HepG2 (cell line): ENCODE results near the gene UBA6. TPM values are rescaled to one million over a fixed set of nuclear protein-coding genes. Genes with fewer than 3 reads are reported as not detected.

Experiments used
- ATAC-seq: fragments of 200-7000 bp; cut with Tn5 transposase; 3 replicates; pipeline ENCODE4 v1.9.1; 2020; ENCODE audit warnings: mild to moderate bottlenecking, moderate library complexity
- BruUV-seq: library from RNA; stranded (reverse); fragments of 400-500 nt; replicated peaks from 2 replicates; lab custom pipeline; 2021; lab: Mats Ljungman, UMichigan
- CTCF ChIA-PET: fragments of 300-600 bp; formaldehyde crosslinking; extraction: SDS; loops from one replicate; lab custom pipeline; 2021; ENCODE audit warnings: low total read pairs, inconsistent platforms, low intra/inter-chr PET ratio; lab: Yijun Ruan, JAX
- POLR2A ChIA-PET: fragments of 350-600 bp; sonication (Branson Sonifier 250); formaldehyde crosslinking; loops from one replicate; lab custom pipeline; 2020; ENCODE audit warnings: antibody characterized with exemption, inconsistent platforms; lab: Yijun Ruan, JAX
- DNase-seq: peaks from one replicate; pipeline ENCODE4 v3.0.0-alpha.2; 2015; ENCODE audit warnings: low spot score
- FAIRE-seq: peaks from 3 replicates; lab custom pipeline; 2011; peaks lifted over from hg19 to GRCh38; lab: Jason Lieb, UNC
- H2AFZ ChIP-seq: one replicate; pipeline ENCODE4 v1.6.1; 2011; ENCODE audit warnings: low read length, inconsistent platforms
- H3K27ac ChIP-seq: fragments of 300-600 bp; 3 replicates; pipeline ENCODE4 v1.8.0; 2011; ENCODE audit warnings: mixed run types, mild to moderate bottlenecking, mixed read lengths, low read length, inconsistent platforms; ENCODE audit not compliant: insufficient read depth; ENCODE audit errors: extremely low read length
- H3K27me3 ChIP-seq, 2 experiments: fragments of 200-600 bp in 1 of 2; 2 replicates in 1 of 2; 3 replicates in 1 of 2; pipeline versions ENCODE4 v1.6.0 to v1.8.0; 2011; ENCODE audit warnings: low read length in 2 of 2, mild to moderate bottlenecking in 2 of 2, moderate library complexity in 2 of 2, inconsistent platforms in 1 of 2; ENCODE audit not compliant: insufficient read depth in 2 of 2, control insufficient read depth in 1 of 2
- H3K36me3 ChIP-seq, 2 experiments: fragments of 200-600 bp in 1 of 2; replicated peaks in 1 of 2; 2 replicates in 1 of 2; 3 replicates in 1 of 2; pipeline versions ENCODE4 v1.5.1 to v1.8.0; 2011; ENCODE audit warnings: low read length in 2 of 2, inconsistent platforms in 1 of 2; ENCODE audit not compliant: insufficient read depth in 2 of 2, control insufficient read depth in 1 of 2
- H3K4me1 ChIP-seq: 2 replicates; pipeline ENCODE4 v1.5.1; 2012; ENCODE audit warnings: low read length, inconsistent platforms; ENCODE audit not compliant: insufficient read depth
- H3K4me2 ChIP-seq: 2 replicates; pipeline ENCODE4 v1.6.0; 2011; ENCODE audit warnings: low read depth, low read length, inconsistent platforms
- H3K4me3 ChIP-seq, 3 experiments: fragments of 200-600 bp in 1 of 3; sonication (generic), shearing (Covaris generic) in 1 of 3; replicated peaks in 1 of 3; 2 replicates each; pipeline ENCODE4 v1.5.1; 2011 to 2016; ENCODE audit warnings: low read length in 3 of 3, inconsistent platforms in 2 of 3, low read depth in 2 of 3, mild to moderate bottlenecking in 2 of 3, control low read depth in 1 of 3, mixed read lengths in 1 of 3; ENCODE audit not compliant: insufficient read depth in 1 of 3
- H3K79me2 ChIP-seq: one replicate; pipeline ENCODE4 v1.6.1; 2011; ENCODE audit warnings: low read length, inconsistent platforms; ENCODE audit not compliant: insufficient read depth
- H3K9ac ChIP-seq: 2 replicates; pipeline ENCODE4 v1.6.0; 2011; ENCODE audit warnings: mild to moderate bottlenecking, low read depth, low read length, inconsistent platforms; ENCODE audit not compliant: insufficient read depth
- H3K9me3 ChIP-seq: 2 replicates; pipeline ENCODE4 v1.5.1; 2012; ENCODE audit warnings: mild to moderate bottlenecking, low read length
- H4K20me1 ChIP-seq: 2 replicates; pipeline ENCODE4 v1.6.0; 2011; ENCODE audit warnings: inconsistent platforms, mild to moderate bottlenecking, low read length, moderate library complexity; ENCODE audit not compliant: insufficient read depth
- AHR ChIP-seq: IDR thresholded peaks from 2 replicates; pipeline ENCODE4 v1.6.1; 2018; ENCODE audit warnings: missing genetic modification reagents, missing compliant biosample characterization
- MXI1 ChIP-seq: IDR thresholded peaks from 3 replicates; pipeline ENCODE4 v1.6.1; 2012; ENCODE audit warnings: low read depth, low read length, inconsistent platforms, borderline replicate concordance
- ZFAT ChIP-seq: sonication (generic); formaldehyde crosslinking; conservative IDR thresholded peaks from 2 replicates; pipeline ENCODE4 v1.8.1; 2023; ENCODE audit warnings: missing genetic modification reagents, inconsistent platforms
- ZNF557 ChIP-seq: sonication (generic); formaldehyde crosslinking; IDR thresholded peaks from 2 replicates; pipeline ENCODE4 v1.4.0; 2020; ENCODE audit warnings: missing genetic modification reagents
- WGBS: methylation state at CpG from one replicate; pipeline ENCODE4 v1.1.6; 2017; ENCODE audit warnings: low lambda C conversion rate; 5-methylcytosine and 5-hydroxymethylcytosine counted together
- in situ Hi-C: cut with HindIII; loops from 2 replicates; pipeline ENCODE4 v1.10.0; 2017; ENCODE audit warnings: low pct_unique_long_range_greater_than_20kb; ENCODE audit not compliant: extremely low pct_ligation_motif_present
- intact Hi-C: fragments of 100-400 bp; cut with micrococcal nuclease; formaldehyde crosslinking; loops from one replicate; pipeline ENCODE4 v1.10.0; 2022; ENCODE audit not compliant: unreplicated experiment
- polyA plus RNA-seq, 8 experiments: library from polyadenylated mRNA; depleted of rRNA in 3 of 8; stranded (reverse) in 7 of 8; unstranded in 1 of 8; fragments of >200 nt; fragmentation: Illumina TruSeq in 4 of 8; extraction: Trizol in 4 of 8; gene quantifications; 2 replicates each; pipeline versions ENCODE4 v1.2.1 to v1.2.3, GENCODE V29; 2011 to 2016; ENCODE audit warnings: low read depth in 4 of 8, missing spikeins in 1 of 8, mixed read lengths in 1 of 8; ENCODE audit not compliant: insufficient read depth in 1 of 8
- total RNA-seq, 5 experiments: library from RNA; depleted of rRNA; stranded (reverse); fragments of >200 nt; fragmentation: Illumina TruSeq; extraction: Trizol; gene quantifications; 2 replicates each; pipeline ENCODE4 v1.2.3, GENCODE V29; 2016; ENCODE audit warnings: low read depth in 1 of 5
- TF ChIP-seq, protein P1 (sequence below): sonication (generic); formaldehyde crosslinking; conservative IDR thresholded peaks from 2 replicates; pipeline ENCODE4 v1.4.0; 2020; ENCODE audit warnings: missing genetic modification reagents

UBA6 gene
- total and polyA plus RNA-seq, 2 of the 13 experiments (the other 11 are each of a cell fraction or from before 2014, with no cell fraction given): 33.3 to 75.4 TPM

DNA sequence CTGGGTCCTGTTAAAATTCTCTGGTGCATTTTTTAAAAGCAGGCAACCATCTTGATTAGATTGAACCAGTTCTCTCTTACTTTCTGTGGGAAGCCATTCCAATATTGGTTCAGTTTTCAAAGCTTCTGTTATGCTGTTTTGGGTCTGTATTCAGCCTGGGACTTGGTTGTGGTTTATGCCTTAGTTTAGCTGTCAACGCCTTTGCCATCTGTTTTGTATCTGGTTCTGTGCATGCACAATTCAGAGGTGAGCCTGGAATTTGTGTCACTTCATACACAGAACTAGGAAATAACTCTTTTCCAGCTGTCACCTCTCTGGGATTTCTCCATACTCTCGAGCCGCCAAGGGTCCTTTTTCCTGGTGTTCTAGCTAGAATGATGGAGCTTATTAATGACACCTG lies 96.2 kb downstream of the UBA6 start (continued):
- no peak for TF ChIP-seq AHR
- TF ChIP-seq ZNF557: no peak
- TF ChIP-seq MXI1: no peak
- TF ChIP-seq, all 625 proteins: peak for 0

DNA sequence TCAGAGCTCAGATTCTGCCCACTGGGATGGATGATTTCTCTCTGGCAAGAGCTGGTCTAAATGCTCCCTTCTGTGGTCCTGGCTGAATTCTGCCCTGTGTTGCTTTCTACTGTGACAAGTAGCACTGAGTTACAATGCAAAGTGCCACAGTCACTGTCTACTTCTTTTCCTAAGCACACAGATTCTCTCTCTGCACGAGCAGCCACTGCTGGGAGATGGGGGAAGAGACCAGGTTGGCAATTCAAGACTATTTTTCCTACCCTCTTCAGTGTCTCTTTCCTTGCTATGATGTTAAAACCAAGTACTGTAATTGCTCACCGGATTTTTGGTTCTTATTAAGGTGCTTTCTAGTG lies 97.0 kb downstream of the UBA6 start:
- Histone ChIP-seq H3K79me2 (no peaks in the 10 kb centered on the region), H2AFZ (no peak overlapping the region), H3K4me2 (no peak overlapping the region), H4K20me1 (no peaks in the 10 kb centered on the region), H3K27ac (no peak overlapping the region), H3K27me3 (no peaks in the 10 kb centered on the region), H3K4me1 (no peaks in the 10 kb centered on the region), H3K4me3 (no peak overlapping the region), H3K36me3 (no peaks in the 10 kb centered on the region), H3K9ac (no peak overlapping the region), H3K9me3 (0 out of 2 replicates have a peak, but pooled peaks cover 4% of the 10 kb centered on the region)
- ChIA-PET CTCF (no interaction called here), POLR2A (no interaction called here)
- WGBS: 8% methylated on average over 2 of the region's 2 CpGs
- DNase-seq (no peak), ATAC-seq (peak; percentile 62), FAIRE-seq (no peak)
- intact Hi-C loops (no loop called here), in situ Hi-C loops (no loop called here)
- BruUV-seq: no TSS peak
- TF ChIP-seq ZFAT (CRISPR knock-in tag): no peak

DNA sequence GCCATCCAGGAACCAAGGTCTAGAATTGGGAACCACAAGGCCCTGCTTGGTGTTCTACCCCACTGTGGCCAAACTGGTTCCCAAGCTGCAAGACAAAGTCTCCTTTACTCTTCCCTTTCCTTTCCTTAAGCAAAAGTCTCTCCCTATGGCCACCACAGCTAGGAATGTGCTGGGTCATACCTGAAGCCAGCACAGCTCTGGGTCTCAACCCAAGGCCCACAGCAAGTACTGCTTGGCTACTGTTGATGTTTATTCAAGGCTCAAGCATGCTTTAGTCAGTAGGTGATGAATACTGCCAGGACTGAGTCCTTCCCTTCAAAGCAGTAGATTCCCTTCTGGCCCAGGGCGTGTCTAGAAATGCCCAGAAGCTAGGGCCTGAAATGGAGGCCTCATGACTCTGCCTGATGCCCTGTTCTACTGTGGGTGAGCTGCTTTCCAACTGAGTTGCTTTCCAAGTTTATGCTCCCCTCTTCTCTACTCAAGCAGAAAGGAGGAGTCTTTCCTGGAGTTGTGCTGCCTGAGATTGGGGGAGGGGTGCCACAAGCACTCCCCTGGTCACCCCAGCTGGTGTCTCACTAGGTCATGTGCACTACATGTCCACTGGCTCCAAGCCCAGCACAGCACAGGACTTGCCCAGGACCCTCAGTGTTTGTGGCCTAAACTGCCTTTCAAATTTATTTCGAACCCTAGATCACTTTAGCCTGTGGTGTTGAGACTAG lies 97.5 kb downstream of the UBA6 start:
- ChIA-PET POLR2A (no interaction called here), CTCF (no interaction called here)
- 50% methylated on average over 1 of the region's 2 CpGs for WGBS
- no peaks in the 10 kb centered on the region for H3K4me1 ChIP-seq
- H3K27me3 ChIP-seq: no peaks in the 10 kb centered on the region
- no peak overlapping the region for H3K27ac ChIP-seq
- no TSS peak for BruUV-seq
- H3K9me3 ChIP-seq: 0 out of 2 replicates have a peak, but pooled peaks cover 4% of the 10 kb centered on the region
- DNase-seq (no peak), FAIRE-seq (no peak), ATAC-seq (peak; percentile 53)
- in situ Hi-C loops: no loop called here
- intact Hi-C loops: no loop called here
- TF ChIP-seq, protein P1, sequence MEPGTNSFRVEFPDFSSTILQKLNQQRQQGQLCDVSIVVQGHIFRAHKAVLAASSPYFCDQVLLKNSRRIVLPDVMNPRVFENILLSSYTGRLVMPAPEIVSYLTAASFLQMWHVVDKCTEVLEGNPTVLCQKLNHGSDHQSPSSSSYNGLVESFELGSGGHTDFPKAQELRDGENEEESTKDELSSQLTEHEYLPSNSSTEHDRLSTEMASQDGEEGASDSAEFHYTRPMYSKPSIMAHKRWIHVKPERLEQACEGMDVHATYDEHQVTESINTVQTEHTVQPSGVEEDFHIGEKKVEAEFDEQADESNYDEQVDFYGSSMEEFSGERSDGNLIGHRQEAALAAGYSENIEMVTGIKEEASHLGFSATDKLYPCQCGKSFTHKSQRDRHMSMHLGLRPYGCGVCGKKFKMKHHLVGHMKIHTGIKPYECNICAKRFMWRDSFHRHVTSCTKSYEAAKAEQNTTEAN: no peak
- H3K79me2 ChIP-seq: no peaks in the 10 kb centered on the region
- H3K9ac ChIP-seq: no peak overlapping the region
- no peaks in the 10 kb centered on the region for H4K20me1 ChIP-seq
- no peak overlapping the region for H3K4me3 ChIP-seq
- H3K36me3 ChIP-seq: no peaks in the 10 kb centered on the region
- H2AFZ ChIP-seq: no peak overlapping the region
- H3K4me2 ChIP-seq: no peak overlapping the region
